GM12878 (cell line): Measurements from ENCODE around the gene DSE. TPM values are rescaled to one million over a fixed set of nuclear protein-coding genes. Genes with fewer than 3 reads are reported as not detected.

Experiments used
- ATAC-seq: fragments of 200-7000 bp; cut with Tn5 transposase; 3 replicates; pipeline ENCODE4 v1.9.1; 2020; ENCODE audit warnings: mild to moderate bottlenecking, moderate library complexity
- BruUV-seq: library from RNA; stranded (reverse); fragments of 400-500 nt; replicated peaks from 2 replicates; lab custom pipeline; 2021; lab: Mats Ljungman, UMichigan
- CTCF ChIA-PET: fragments of 300-600 bp; sonication (Branson Sonifier 250); formaldehyde crosslinking; extraction: SDS; loops from one replicate; lab custom pipeline; 2021; ENCODE audit warnings: inconsistent platforms; lab: Yijun Ruan, JAX
- POLR2A ChIA-PET: fragments of 350-600 bp; formaldehyde crosslinking; extraction: SDS; loops from one replicate; lab custom pipeline; 2021; ENCODE audit warnings: inconsistent platforms; lab: Charles Lee
- RAD21 ChIA-PET: fragments of 300-600 bp; sonication (Branson Sonifier 250); formaldehyde crosslinking; loops from one replicate; lab custom pipeline; 2023; ENCODE audit warnings: antibody characterized with exemption; ENCODE audit not compliant: unreplicated experiment; lab: Charles Lee
- SMC1A ChIA-PET: fragments of 300-600 bp; sonication (Branson Sonifier 250); formaldehyde crosslinking; loops from one replicate; lab custom pipeline; 2023; ENCODE audit not compliant: unreplicated experiment, uncharacterized antibody; lab: Charles Lee
- DNase-seq: peaks from one replicate; pipeline ENCODE4 v3.0.0-alpha.2; 2011; ENCODE audit warnings: low read depth, low spot score
- FAIRE-seq: peaks from 3 replicates; lab custom pipeline; 2011; peaks lifted over from hg19 to GRCh38; lab: Jason Lieb, UNC
- H2AFZ ChIP-seq: 2 replicates; pipeline ENCODE4 v1.6.0; 2011; ENCODE audit warnings: low read depth, low read length, control low read depth; ENCODE audit not compliant: control insufficient read depth
- H3K27ac ChIP-seq: 2 replicates; pipeline ENCODE4 v1.5.1; 2011; ENCODE audit warnings: control low read depth; ENCODE audit not compliant: control insufficient read depth, insufficient read depth
- H3K27me3 ChIP-seq, 2 experiments: replicated peaks in 1 of 2; 2 replicates each; pipeline versions ENCODE4 v1.6.0 to v1.6.1; 2011; ENCODE audit warnings: low read length in 1 of 2; ENCODE audit not compliant: control insufficient read depth in 2 of 2, insufficient read depth in 2 of 2
- H3K36me3 ChIP-seq, 2 experiments: 2 replicates each; pipeline ENCODE4 v1.5.1; 2011; ENCODE audit warnings: low read length in 1 of 2; ENCODE audit not compliant: control insufficient read depth in 2 of 2, insufficient read depth in 2 of 2
- H3K4me1 ChIP-seq: 2 replicates; pipeline ENCODE4 v1.6.1; 2011; ENCODE audit warnings: mild to moderate bottlenecking, low read length, moderate library complexity, mixed read lengths; ENCODE audit not compliant: control insufficient read depth, insufficient read depth
- H3K4me2 ChIP-seq: 2 replicates; pipeline ENCODE4 v1.6.0; 2011; ENCODE audit warnings: control low read depth; ENCODE audit not compliant: control insufficient read depth, insufficient read depth
- H3K4me3 ChIP-seq: fragments of 200-600 bp; sonication (generic); 2 replicates; pipeline ENCODE4 v1.5.1; 2016
- H3K79me2 ChIP-seq: 2 replicates; pipeline ENCODE4 v1.6.0; 2011; ENCODE audit warnings: low read length; ENCODE audit not compliant: control insufficient read depth, insufficient read depth
- H3K9ac ChIP-seq: 2 replicates; pipeline ENCODE4 v1.8.0; 2011; ENCODE audit warnings: low read length, control low read depth, mixed read lengths; ENCODE audit not compliant: control insufficient read depth, insufficient read depth
- H3K9me3 ChIP-seq: replicated peaks from 3 replicates; pipeline ENCODE4 v1.5.1; 2011; ENCODE audit warnings: mild to moderate bottlenecking, low read length; ENCODE audit not compliant: control insufficient read depth, insufficient read depth
- H4K20me1 ChIP-seq: 2 replicates; pipeline ENCODE4 v1.6.0; 2011; ENCODE audit not compliant: control insufficient read depth, insufficient read depth
- MYB ChIP-seq: fragments of 150-350 bp; IDR thresholded peaks from 2 replicates; pipeline ENCODE4 v1.6.1; 2014; ENCODE audit warnings: mild to moderate bottlenecking, low read depth, low read length, borderline replicate concordance
- WGBS: methylation state at CpG from one replicate; pipeline ENCODE4 v1.1.6; 2016; ENCODE audit warnings: low lambda C conversion rate; ENCODE audit not compliant: insufficient replicate concordance, insufficient coverage; ENCODE audit errors: missing lambda C conversion rate; 5-methylcytosine and 5-hydroxymethylcytosine counted together
- in situ Hi-C: fragments of 300-500 bp; cut with MboI; formaldehyde crosslinking; loops from 9 replicates; pipeline ENCODE4 v1.14.3; 2018; ENCODE audit warnings: mixed read lengths
- intact Hi-C: fragments of 100-400 bp; cut with micrococcal nuclease; formaldehyde crosslinking; loops from one replicate; pipeline ENCODE4 v1.14.2; 2022; ENCODE audit not compliant: unreplicated experiment
- polyA plus RNA-seq, 11 experiments: library from polyadenylated mRNA; depleted of rRNA in 4 of 11; unstranded in 6 of 11; stranded (reverse) in 5 of 11; fragments of >200 nt; fragmentation: Nextera tagmentation in 4 of 11; fragmentation: Illumina TruSeq in 1 of 11; extraction: Ambion mirVana in 4 of 11; extraction: Trizol in 1 of 11; gene quantifications; 1 replicate in 1 of 11; 2 replicates in 10 of 11; pipeline versions ENCODE4 v1.2.1 to v1.2.3, GENCODE V29; 2011 to 2016; ENCODE audit warnings: inconsistent platforms in 2 of 11, missing spikeins in 2 of 11, low read depth in 1 of 11
- total RNA-seq, 4 experiments: library from RNA; depleted of rRNA in 3 of 4; stranded (reverse); fragments of >200 nt in 3 of 4; fragmentation: Illumina TruSeq in 1 of 4; extraction: Trizol in 1 of 4; gene quantifications; 2 replicates each; pipeline versions ENCODE4 v1.2.1 to v1.2.3, GENCODE V29; 2013 to 2021
- TF ChIP-seq, protein P1 (sequence below): fragments of 450-650 bp; IDR thresholded peaks from 2 replicates; pipeline ENCODE4 v1.6.1; 2016; ENCODE audit warnings: mild to moderate bottlenecking, moderate library complexity, borderline replicate concordance

DSE gene
- total and polyA plus RNA-seq, 10 of the 15 experiments (the other 5 are each of a cell fraction or from before 2014, with no cell fraction given), result 12.6 to 76.4 (median 43.0) TPM

DNA sequence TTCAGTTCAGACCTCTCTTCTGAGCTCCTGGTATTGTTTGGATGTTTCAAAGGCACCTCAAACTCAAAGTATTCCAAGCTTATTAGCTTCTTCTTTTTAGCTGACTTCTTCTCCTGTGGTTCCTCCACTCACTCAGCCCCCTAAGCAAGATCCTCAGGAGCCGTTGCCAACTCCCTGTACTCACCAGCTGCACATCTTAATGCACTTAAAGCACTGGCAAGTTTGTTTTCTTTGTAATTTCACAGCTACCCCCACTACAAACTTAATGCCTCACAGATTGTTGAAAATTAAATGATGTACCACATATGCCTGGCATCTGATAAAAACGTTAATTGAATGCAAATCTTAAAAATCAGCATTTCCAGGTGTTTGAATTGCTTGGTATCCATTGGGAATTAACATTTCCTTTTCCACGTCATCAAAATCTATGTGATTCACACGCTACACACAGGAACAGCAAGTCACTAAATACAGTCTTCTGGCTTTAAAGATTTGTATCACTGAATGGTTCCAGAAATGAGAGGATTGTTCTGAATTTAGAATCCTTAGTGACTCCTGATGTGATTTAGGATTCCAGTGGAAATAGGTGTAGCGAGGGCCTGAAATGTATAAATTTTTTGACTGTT, 114.9 kb downstream of the DSE start:
- H3K27ac ChIP-seq, result no peak overlapping the region
- no peaks in the 10 kb centered on the region for H3K4me1 ChIP-seq
- DNase-seq, result no peak
- no peak overlapping the region for H3K9ac ChIP-seq
- no peaks in the 10 kb centered on the region for H3K36me3 ChIP-seq
- intact Hi-C loops (no loop called here), in situ Hi-C loops (no loop called here)
- no peaks in the 10 kb centered on the region for H3K79me2 ChIP-seq
- no peak overlapping the region for H2AFZ ChIP-seq
- no peak for TF ChIP-seq MYB
- TF ChIP-seq, protein P1, sequence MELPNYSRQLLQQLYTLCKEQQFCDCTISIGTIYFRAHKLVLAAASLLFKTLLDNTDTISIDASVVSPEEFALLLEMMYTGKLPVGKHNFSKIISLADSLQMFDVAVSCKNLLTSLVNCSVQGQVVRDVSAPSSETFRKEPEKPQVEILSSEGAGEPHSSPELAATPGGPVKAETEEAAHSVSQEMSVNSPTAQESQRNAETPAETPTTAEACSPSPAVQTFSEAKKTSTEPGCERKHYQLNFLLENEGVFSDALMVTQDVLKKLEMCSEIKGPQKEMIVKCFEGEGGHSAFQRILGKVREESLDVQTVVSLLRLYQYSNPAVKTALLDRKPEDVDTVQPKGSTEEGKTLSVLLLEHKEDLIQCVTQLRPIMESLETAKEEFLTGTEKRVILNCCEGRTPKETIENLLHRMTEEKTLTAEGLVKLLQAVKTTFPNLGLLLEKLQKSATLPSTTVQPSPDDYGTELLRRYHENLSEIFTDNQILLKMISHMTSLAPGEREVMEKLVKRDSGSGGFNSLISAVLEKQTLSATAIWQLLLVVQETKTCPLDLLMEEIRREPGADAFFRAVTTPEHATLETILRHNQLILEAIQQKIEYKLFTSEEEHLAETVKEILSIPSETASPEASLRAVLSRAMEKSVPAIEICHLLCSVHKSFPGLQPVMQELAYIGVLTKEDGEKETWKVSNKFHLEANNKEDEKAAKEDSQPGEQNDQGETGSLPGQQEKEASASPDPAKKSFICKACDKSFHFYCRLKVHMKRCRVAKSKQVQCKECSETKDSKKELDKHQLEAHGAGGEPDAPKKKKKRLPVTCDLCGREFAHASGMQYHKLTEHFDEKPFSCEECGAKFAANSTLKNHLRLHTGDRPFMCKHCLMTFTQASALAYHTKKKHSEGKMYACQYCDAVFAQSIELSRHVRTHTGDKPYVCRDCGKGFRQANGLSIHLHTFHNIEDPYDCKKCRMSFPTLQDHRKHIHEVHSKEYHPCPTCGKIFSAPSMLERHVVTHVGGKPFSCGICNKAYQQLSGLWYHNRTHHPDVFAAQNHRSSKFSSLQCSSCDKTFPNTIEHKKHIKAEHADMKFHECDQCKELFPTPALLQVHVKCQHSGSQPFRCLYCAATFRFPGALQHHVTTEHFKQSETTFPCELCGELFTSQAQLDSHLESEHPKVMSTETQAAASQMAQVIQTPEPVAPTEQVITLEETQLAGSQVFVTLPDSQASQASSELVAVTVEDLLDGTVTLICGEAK, result no peak
- no peak for FAIRE-seq
- CTCF ChIA-PET, result no interaction called here
- ATAC-seq, result no peak
- H3K4me3 ChIP-seq, result no peak overlapping the region
- no peaks in the 10 kb centered on the region for H3K9me3 ChIP-seq
- H3K4me2 ChIP-seq, result no peak overlapping the region
- H3K27me3 ChIP-seq, result peaks cover 0 to 1% of the 10 kb centered on the region in 2 experiments; a peak in 2 of 4 replicates
- SMC1A ChIA-PET, result no interaction called here
- RAD21 ChIA-PET, result no interaction called here
- no TSS peak for BruUV-seq
- 47% methylated on average over 5 of the region's 5 CpGs for WGBS
- no peaks in the 10 kb centered on the region for H4K20me1 ChIP-seq
- POLR2A ChIA-PET, result interaction anchor here (0.5 kb wide), 1 partner anchor 113 kb away, joined by 5 read pairs; no protein-coding TSS in a partner anchor
